Occipital lobe (tissue), 2 donors: ENCODE measurements around the gene MED13L. TPM values are rescaled to one million over a fixed set of nuclear protein-coding genes. Genes with fewer than 3 reads are reported as not detected.
"Not testable (repeated sequence)": the region's sequence is repeated elsewhere in the genome, so short reads cannot be mapped to it uniquely, and the experiment has no call there.

Experiments
- DNase-seq: peaks from one replicate; lab custom pipeline; 2025; lab: John Stamatoyannopoulos, UW
- total RNA-seq: library from RNA; depleted of rRNA; stranded (reverse); fragments of >200 nt; gene quantifications from one replicate; pipeline ENCODE4 v1.2.3, GENCODE V29; 2014

MED13L gene
- total RNA-seq, 1 donor from 2014 or later: 389 TPM

GRCh38 chr12:116248433-116248832 is 29.1 kb downstream of the MED13L start:
- no peak for DNase-seq

- no peak for DNase-seq
Observed at GRCh38 chr12:116247377-116247776, 30.1 kb downstream of the MED13L start.

GRCh38 chr12:116246490-116247179 is 30.9 kb downstream of the MED13L start:
- DNase-seq: no peak

GRCh38 chr12:116245189-116245588 is 32.3 kb downstream of the MED13L start:
- no peak for DNase-seq

GRCh38 chr12:116244474-116245090 is 32.9 kb downstream of the MED13L start:
- no peak for DNase-seq

- DNase-seq: no peak
Observed at GRCh38 chr12:116244001-116244400, 33.5 kb downstream of the MED13L start.

- no peak for DNase-seq
Observed at GRCh38 chr12:116242740-116243139, 34.8 kb downstream of the MED13L start.

GRCh38 chr12:116241157-116241759 is 36.2 kb downstream of the MED13L start:
- DNase-seq: no peak

GRCh38 chr12:116238570-116239119 is 38.8 kb downstream of the MED13L start:
- not testable (repeated sequence) for DNase-seq

- DNase-seq: no peak
Observed at GRCh38 chr12:116238149-116238548, 39.3 kb downstream of the MED13L start.

- no peak for DNase-seq
Observed at GRCh38 chr12:116236976-116237375, 40.5 kb downstream of the MED13L start.

- DNase-seq: peak; percentile 5
Observed at GRCh38 chr12:116236148-116236731, 41.3 kb downstream of the MED13L start.

- DNase-seq: not testable (repeated sequence)
Observed at GRCh38 chr12:116234148-116234547, 43.3 kb downstream of the MED13L start.

- no peak for DNase-seq
Observed at GRCh38 chr12:116233669-116234068, 43.8 kb downstream of the MED13L start.

GRCh38 chr12:116227811-116228210 is 49.7 kb downstream of the MED13L start:
- DNase-seq: no peak

GRCh38 chr12:116226026-116226425 is 51.5 kb downstream of the MED13L start:
- DNase-seq: no peak

GRCh38 chr12:116222358-116222757 is 55.1 kb downstream of the MED13L start:
- DNase-seq: no peak

GRCh38 chr12:116220756-116221155 is 56.7 kb downstream of the MED13L start:
- DNase-seq: no peak

- DNase-seq: no peak
Observed at GRCh38 chr12:116217045-116217735, 60.3 kb downstream of the MED13L start.

GRCh38 chr12:116216022-116216756 is 61.3 kb downstream of the MED13L start:
- DNase-seq: no peak

GRCh38 chr12:116215023-116215422 is 62.5 kb downstream of the MED13L start:
- DNase-seq: no peak
